ENCODE measurements around the gene LPCAT1.

Gene LPCAT1

DNA sequence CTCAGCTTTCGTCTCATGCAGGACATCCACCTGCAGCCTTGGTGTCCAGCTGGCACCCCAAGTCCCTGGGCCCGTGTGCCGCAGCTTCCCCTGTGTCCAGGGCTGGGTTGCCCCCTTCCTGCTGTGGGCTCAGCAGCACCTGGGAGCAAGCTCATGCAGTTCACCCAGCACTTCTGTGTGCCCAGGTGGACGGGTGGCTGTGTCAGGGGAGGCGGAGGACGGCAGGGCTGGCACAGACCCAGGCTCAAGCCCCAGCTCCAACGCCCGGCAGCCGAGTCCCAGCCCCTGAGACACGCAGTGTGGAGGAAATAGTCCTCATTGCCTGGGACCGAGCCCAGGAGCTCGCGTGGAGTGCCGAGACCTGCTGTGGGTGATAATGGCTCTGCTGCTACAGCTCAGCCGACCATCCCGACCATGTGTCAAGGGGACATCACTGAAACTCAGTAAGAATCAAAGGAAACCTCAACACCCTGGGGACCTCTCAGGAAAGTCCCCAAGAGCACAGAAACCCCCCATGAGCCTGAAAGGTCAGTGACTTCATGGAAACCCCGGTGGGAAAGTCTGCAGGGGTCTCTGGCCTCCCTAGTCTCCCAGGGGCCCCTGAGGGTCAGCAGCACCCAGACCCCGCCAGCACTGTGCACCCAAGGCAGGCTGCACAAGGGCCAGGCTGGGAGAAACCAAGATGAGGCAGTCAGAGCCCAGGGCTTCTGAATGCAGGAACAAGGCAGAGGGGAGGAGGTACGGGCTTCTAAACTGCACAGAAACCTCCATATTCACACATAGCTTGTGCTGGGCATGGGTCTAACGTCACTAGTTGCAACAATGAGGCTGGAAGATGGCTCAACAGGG lies 38.8 kb downstream of the LPCAT1 start:
- Mint-ChIP-seq H3K27me3 (no peaks in the 10 kb centered on the region), H3K36me3 (ENCODE audit: low read depth) (peaks cover 41% of the 10 kb centered on the region), H3K27ac (peak overlapping the region; percentile 85), H3K4me3 (no peak overlapping the region), H3K9me3 (no peaks in the 10 kb centered on the region), H3K4me1 (peaks cover 66% of the 10 kb centered on the region)
- DNase-seq (peak; percentile 50), ATAC-seq (peak; percentile 31)

DNA sequence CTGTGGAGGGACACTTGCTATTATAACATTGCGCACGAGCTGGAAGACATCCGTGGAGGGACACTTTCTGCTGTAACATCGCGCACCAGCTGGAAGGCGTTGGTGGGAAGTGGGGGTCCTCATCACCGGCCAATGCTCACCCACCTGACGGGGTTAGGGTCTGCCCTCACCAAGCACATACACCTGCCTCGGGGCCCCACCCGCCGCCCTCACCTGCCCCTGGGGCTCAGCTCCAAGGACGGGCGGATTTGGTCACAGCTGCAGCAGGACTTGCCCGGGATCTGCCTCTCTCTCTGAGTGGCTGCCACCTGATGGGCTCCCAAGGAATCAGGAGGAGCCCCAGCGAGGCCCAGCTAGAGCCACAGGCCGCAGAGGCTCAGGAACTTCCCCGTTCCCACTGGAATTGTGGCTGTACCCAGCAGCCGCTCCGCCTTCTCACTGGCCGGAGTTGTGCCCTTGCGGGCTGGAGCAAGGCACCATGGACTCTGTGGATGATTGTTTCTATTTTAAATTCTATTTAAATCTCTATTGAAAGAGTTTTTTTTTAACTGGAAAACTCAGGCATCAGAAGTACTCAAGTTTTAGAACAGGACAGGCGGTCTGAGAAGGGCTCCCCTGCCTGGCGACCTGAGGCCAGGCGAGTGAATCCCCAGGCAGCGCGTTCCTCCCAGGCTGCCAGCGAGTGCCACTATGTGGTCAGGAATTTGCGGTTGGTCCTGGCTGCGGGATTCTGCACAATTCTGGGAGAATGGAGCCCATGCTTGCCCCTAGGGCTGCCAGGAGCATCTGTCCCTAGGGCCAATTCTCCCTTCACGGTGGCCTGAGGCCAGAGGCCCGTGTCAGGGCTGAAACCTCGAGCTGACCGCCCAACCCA lies 39.7 kb downstream of the LPCAT1 start:
- no peak for DNase-seq
- Mint-ChIP-seq H3K9me3 (no peaks in the 10 kb centered on the region), H3K4me1 (peaks cover 61% of the 10 kb centered on the region), H3K27me3 (no peaks in the 10 kb centered on the region), H3K4me3 (no peak overlapping the region), H3K27ac (peak overlapping the region; percentile 59), H3K36me3 (ENCODE audit: low read depth) (peaks cover 42% of the 10 kb centered on the region)
- no peak for ATAC-seq

DNA sequence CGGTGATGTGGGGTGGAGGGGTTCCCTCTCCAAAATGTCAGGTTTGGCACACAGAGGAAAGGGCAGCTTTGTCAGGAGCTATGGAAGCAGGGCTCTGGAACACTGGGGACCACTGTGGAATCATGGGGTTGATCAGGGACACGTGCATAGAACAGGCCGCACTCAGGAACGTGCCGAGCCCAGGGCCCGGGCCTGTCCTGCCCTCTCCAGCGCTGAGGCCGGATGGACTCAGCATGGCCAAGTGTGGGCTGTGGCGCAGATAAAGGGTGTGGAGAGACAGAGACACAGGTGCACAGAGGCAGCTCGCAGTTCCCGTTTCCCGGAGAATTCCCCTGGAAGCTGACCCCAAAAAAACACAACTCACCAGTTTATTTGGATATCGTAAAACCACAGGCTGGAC lies 40.7 kb downstream of the LPCAT1 start:
- H3K27ac Mint-ChIP-seq, result no peak overlapping the region
- no peak overlapping the region for H3K4me3 Mint-ChIP-seq
- H3K27me3 Mint-ChIP-seq, result no peaks in the 10 kb centered on the region
- DNase-seq (no peak), ATAC-seq (no peak)
- no peaks in the 10 kb centered on the region for H3K9me3 Mint-ChIP-seq
- H3K4me1 Mint-ChIP-seq, result peaks cover 51% of the 10 kb centered on the region
- H3K36me3 Mint-ChIP-seq (ENCODE audit: low read depth), result peaks cover 44% of the 10 kb centered on the region

DNA sequence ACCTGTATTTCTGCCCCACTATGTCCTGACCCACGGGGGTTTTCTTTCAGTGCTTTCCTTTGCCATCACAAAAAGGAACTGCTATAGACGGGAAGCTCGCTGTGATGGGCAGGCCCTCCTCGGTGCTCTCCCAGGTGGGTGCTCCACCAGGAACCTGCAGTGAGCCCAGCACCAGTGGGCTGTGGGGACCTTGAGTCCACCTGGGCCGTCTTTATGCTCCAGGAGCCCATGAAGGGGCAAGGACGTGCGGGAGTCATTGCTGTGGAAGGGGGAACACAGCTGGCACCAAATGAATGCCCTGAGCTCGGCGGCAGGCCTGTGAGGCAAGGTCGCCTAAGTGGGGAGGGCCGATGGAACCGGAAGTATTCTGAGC lies 41.8 kb downstream of the LPCAT1 start:
- Mint-ChIP-seq H3K4me1 (peaks cover 40% of the 10 kb centered on the region), H3K4me3 (no peak overlapping the region)
- ATAC-seq, result no peak

DNA sequence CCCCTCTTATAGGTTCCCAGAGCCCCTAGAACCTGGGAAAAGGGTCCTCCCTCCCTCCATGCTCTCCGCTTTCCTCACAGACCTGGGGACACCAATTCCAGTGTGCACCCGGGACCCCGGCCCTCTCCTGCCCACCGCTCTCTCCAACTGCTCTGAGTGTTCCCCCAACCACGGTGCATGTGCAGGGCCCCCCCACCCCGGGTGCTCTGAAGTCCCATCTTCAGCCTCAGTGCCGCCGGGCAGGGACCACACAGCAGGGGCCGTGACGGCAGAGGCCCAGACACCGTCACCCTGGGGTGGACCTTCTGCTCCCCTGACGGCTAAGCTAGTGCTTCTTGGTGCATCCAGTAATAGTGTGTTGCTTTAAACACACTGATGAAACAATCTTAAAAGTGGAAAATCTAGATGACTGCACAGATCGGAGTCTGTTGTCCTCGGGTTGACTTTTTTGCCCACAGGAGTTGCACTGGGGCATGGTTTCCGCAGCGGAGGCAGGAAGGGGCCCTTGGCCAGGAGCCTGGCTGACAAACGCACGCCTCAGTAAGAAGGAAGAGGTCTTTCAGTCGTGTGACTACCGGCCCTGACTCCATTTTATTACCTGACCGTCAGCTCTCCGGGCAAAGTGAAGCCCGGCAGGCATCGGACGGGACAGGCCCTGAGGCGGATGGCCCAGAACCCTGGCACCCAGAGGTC lies 42.3 kb downstream of the LPCAT1 start:
- Mint-ChIP-seq H3K27me3 (no peaks in the 10 kb centered on the region), H3K4me1 (peaks cover 38% of the 10 kb centered on the region), H3K36me3 (ENCODE audit: low read depth) (peaks cover 38% of the 10 kb centered on the region), H3K27ac (peak overlapping the region; percentile 18), H3K9me3 (no peaks in the 10 kb centered on the region), H3K4me3 (no peak overlapping the region)
- DNase-seq (no peak), ATAC-seq (no peak)

More for the DNA sequence above, 41.8 kb downstream of the LPCAT1 start:
- Mint-ChIP-seq H3K9me3 (no peaks in the 10 kb centered on the region), H3K27ac (no peak overlapping the region), H3K27me3 (no peaks in the 10 kb centered on the region), H3K36me3 (ENCODE audit: low read depth) (peaks cover 38% of the 10 kb centered on the region)
- DNase-seq, result no peak

DNA sequence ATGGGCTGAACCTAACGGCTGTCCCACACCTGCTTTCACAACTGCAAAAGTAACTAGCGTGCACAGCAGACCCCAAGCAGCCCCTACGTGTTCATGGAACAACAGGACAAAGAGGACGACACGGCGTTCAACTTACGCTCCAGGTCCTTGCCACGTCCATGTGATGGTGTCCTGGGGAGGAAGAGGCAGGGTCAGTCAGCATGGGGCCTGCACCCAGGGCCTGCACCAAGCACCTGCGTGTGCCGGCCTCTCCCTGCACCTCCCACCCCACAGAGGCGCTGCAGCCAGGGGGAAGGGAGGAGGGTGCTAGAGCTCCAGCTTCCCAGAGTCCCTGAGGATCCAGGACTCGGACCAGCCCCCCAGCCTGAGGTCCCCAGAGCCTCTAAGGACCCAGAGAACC lies 43.0 kb downstream of the LPCAT1 start:
- DNase-seq (no peak), ATAC-seq (no peak)
- H3K9me3 Mint-ChIP-seq, result no peaks in the 10 kb centered on the region
- no peaks in the 10 kb centered on the region for H3K27me3 Mint-ChIP-seq
- peaks cover 36% of the 10 kb centered on the region for H3K36me3 Mint-ChIP-seq (ENCODE audit: low read depth)
- H3K27ac Mint-ChIP-seq, result peak overlapping the region; percentile 8
- peaks cover 33% of the 10 kb centered on the region for H3K4me1 Mint-ChIP-seq
- H3K4me3 Mint-ChIP-seq, result no peak overlapping the region

DNA sequence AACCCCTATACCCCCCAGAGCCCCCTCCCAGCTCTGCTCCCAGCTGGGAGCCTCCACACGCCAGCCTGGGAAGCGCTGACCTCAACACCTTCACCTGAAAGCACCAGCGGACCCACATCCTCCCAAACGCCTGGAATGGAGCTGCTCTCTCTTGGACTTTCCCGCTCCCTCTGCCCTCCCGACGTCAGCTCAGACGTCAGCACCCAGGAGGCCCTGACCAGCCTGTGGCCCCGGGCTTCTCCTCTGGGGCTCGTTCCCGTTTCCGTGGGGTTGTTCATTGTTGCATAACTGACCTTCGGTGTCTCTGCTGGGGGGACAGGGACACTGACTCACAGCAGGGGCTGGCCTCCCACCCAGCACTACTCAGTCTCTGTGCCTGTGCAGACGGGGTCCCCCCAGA lies 43.5 kb downstream of the LPCAT1 start:
- H3K36me3 Mint-ChIP-seq (ENCODE audit: low read depth), result peaks cover 36% of the 10 kb centered on the region
- H3K4me3 Mint-ChIP-seq, result no peak overlapping the region
- DNase-seq (no peak), ATAC-seq (no peak)
- H3K4me1 Mint-ChIP-seq, result peaks cover 27% of the 10 kb centered on the region
- H3K27me3 Mint-ChIP-seq, result no peaks in the 10 kb centered on the region
- H3K27ac Mint-ChIP-seq, result no peak overlapping the region
- H3K9me3 Mint-ChIP-seq, result no peaks in the 10 kb centered on the region

DNA sequence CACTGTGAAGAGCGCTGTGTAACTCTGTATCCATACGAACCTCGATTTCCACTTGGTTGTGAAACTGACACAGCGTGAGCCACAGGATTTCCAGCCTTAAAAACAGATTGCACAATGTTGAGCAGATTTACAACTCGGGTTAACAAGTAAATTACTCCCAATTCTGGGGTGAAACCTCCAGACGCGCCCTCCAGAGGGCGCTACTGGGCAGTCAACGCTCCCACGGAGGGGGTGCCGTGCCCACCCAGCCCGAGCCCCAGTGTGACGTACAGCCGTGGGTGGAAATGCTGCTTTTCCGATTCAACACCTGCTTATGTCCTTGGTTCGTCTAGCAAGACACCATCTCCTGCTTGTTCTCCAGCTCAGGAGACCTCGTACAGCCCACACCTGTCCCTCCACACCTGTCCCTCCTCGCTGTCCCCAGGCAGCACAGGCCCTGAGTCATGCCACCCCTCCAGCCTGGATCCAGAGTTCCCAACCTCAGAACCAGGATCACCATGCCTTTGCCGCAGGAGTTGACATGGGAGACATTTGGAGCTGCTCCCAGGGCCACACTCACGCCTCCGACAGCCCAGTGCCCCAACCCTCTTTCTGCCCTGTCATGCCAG lies 44.1 kb downstream of the LPCAT1 start:
- Mint-ChIP-seq H3K4me1 (peaks cover 22% of the 10 kb centered on the region), H3K36me3 (ENCODE audit: low read depth) (peaks cover 35% of the 10 kb centered on the region), H3K9me3 (no peaks in the 10 kb centered on the region), H3K27me3 (no peaks in the 10 kb centered on the region), H3K27ac (no peak overlapping the region), H3K4me3 (no peak overlapping the region)
- peak; percentile 61 for DNase-seq
- peak; percentile 42 for ATAC-seq

DNA sequence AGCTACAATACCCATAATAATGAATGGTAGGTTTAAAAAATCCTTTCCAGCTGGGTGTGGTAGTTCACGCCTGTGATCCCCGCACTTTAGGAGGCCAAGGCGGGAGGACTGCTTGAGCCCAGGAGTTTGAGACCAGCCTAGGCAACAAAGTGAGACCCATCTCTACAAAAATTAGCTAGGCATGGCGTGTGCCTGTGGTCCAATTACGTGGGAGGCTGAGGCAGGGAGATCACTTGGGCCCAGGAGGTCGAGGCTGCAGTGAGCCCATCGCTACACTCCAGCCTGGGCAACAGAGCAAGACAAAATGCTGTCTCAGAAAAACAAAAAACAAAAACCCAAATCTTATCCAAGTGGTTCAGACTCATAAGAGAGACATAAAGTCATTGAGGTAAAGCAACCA lies 44.7 kb downstream of the LPCAT1 start:
- Mint-ChIP-seq H3K4me1 (peaks cover 19% of the 10 kb centered on the region), H3K4me3 (no peak overlapping the region), H3K27ac (no peak overlapping the region), H3K36me3 (ENCODE audit: low read depth) (peaks cover 35% of the 10 kb centered on the region), H3K27me3 (no peaks in the 10 kb centered on the region), H3K9me3 (no peaks in the 10 kb centered on the region)
- DNase-seq (no peak), ATAC-seq (no peak)

DNA sequence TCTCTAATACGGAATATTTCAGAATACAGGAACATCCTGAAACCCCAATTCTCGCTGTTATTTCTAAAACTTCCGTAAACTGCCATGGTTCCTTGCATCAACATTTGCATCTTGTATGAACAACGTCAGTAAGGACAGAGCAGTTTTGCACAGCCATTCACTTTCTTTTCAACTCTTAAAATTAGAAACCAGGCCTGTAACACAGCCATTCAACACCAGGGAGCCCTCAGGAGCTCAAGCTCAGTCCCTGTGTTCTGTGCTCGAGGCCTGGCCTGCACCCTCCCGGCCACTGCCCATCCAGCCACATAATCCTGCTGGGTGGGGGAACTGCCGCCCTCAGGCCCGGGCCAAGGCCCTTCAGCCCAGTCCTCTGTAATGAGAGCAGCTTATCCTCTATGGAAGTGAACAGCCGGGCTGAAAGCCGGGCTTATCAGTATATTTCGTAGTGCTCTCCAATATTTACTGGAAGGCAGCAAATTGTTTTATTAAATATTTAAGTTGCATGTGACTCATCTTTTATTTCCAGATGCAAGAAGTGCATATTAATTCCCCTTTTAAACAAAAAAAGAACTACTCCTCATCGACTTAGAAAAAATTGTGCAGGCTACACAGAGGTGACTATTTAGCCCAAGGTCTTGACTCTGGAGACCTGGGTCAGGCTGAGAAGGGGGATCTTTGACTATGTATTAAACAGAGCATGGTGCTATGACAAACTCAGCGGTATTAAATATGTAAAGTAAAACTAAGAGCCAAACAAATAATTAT lies 45.3 kb downstream of the LPCAT1 start:
- Mint-ChIP-seq H3K36me3 (ENCODE audit: low read depth) (peaks cover 37% of the 10 kb centered on the region), H3K4me1 (peaks cover 18% of the 10 kb centered on the region), H3K27me3 (no peaks in the 10 kb centered on the region), H3K9me3 (no peaks in the 10 kb centered on the region), H3K4me3 (no peak overlapping the region), H3K27ac (no peak overlapping the region)
- no peak for ATAC-seq
- DNase-seq, result no peak

DNA sequence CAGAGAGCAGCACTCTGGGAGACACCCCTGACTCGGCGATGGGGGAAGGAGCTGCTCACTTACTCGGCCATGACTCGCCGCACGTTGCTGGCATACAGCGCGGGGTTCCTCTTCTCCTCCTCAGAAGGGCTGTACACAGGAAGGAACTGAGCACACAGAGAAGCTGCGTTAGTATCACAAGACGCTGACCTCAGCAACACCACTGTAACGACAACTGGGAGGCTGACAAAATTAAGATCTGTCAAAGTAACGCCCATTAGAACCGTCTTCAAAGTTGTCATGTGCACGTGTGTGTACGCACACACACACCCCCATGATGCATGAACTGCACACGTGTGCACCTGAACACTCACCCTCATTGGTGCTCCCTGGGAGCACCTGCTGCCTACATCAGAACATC lies 46.4 kb downstream of the LPCAT1 start:
- Mint-ChIP-seq H3K4me3 (no peak overlapping the region), H3K9me3 (no peaks in the 10 kb centered on the region), H3K27me3 (no peaks in the 10 kb centered on the region), H3K27ac (no peak overlapping the region), H3K4me1 (peaks cover 13% of the 10 kb centered on the region), H3K36me3 (ENCODE audit: low read depth) (peaks cover 29% of the 10 kb centered on the region)
- DNase-seq (no peak), ATAC-seq (peak; percentile 27)

DNA sequence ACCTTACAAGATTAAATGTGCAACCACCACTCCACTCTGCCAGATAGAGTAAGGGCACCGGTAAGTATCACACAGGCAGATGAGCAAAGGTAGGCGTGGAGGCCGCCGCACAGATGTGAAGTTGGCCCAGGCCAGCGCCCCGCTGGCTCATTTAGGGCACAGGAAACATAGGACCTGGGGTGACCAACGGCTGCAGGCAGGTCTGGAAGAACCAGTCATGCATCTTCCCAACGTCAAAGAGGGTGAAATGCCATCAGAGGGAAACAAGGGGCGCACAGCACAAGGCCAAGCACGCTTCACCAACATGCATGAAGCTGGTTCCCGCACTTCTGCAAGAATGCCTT lies 46.8 kb downstream of the LPCAT1 start:
- H3K27ac Mint-ChIP-seq, result no peak overlapping the region
- no peak overlapping the region for H3K4me3 Mint-ChIP-seq
- H3K9me3 Mint-ChIP-seq, result no peaks in the 10 kb centered on the region
- no peaks in the 10 kb centered on the region for H3K27me3 Mint-ChIP-seq
- H3K4me1 Mint-ChIP-seq, result peaks cover 13% of the 10 kb centered on the region
- DNase-seq (no peak), ATAC-seq (no peak)
- peaks cover 31% of the 10 kb centered on the region for H3K36me3 Mint-ChIP-seq (ENCODE audit: low read depth)

DNA sequence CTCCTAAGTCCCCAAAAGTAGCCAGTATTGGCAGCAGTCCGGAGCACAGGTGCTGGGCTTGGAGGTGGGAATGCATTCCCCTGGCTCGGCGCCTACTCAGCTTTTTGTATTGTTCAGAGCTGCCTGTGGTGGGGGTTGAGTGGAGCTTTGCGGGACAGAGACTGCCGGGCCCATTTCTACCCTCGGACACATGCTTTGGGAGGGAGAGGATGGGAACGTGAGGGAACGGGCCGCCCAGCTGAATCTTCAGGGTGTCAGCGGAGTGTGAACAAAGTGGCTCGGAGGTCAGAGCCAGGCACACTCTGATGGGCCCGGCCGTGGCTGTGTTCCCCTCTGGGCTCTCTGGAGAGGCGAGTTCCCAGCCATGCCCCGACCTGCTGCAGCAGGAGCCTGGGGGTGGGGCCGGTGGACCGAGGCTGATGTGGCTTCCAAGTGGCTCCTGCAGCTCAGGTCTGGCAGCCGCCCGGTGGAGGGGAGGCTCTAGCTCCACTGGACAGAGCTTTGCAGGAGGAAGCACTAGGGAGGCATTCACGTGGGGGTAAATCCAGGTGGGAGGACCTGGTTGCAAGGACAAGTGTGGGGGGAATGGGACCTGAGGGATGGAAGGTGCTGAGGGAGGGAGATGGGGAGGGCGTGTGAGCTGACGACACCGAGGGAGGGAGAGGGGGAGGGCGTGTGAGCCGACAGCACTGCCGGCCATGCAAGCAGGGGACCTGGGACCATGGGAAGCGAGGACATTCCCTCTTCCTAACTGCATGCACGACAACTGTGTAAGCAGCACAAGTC lies 47.4 kb downstream of the LPCAT1 start:
- no peaks in the 10 kb centered on the region for H3K9me3 Mint-ChIP-seq
- H3K4me1 Mint-ChIP-seq, result peaks cover 12% of the 10 kb centered on the region
- no peak overlapping the region for H3K4me3 Mint-ChIP-seq
- no peak overlapping the region for H3K27ac Mint-ChIP-seq
- no peaks in the 10 kb centered on the region for H3K27me3 Mint-ChIP-seq
- DNase-seq (no peak), ATAC-seq (no peak)
- peaks cover 33% of the 10 kb centered on the region for H3K36me3 Mint-ChIP-seq (ENCODE audit: low read depth)
